NCI-H510A treated with DMSO at 0.1 percent for 48 hours (cell line): Measurements from ENCODE around the gene ASTN2.
A peak's percentile ranks its signal among the peaks of the same experiment; 100 is the strongest.

Experiments
- DNase-seq: peaks from one replicate; lab custom pipeline; 2025; lab: John Stamatoyannopoulos, UW

The ASTN2 gene

DNA sequence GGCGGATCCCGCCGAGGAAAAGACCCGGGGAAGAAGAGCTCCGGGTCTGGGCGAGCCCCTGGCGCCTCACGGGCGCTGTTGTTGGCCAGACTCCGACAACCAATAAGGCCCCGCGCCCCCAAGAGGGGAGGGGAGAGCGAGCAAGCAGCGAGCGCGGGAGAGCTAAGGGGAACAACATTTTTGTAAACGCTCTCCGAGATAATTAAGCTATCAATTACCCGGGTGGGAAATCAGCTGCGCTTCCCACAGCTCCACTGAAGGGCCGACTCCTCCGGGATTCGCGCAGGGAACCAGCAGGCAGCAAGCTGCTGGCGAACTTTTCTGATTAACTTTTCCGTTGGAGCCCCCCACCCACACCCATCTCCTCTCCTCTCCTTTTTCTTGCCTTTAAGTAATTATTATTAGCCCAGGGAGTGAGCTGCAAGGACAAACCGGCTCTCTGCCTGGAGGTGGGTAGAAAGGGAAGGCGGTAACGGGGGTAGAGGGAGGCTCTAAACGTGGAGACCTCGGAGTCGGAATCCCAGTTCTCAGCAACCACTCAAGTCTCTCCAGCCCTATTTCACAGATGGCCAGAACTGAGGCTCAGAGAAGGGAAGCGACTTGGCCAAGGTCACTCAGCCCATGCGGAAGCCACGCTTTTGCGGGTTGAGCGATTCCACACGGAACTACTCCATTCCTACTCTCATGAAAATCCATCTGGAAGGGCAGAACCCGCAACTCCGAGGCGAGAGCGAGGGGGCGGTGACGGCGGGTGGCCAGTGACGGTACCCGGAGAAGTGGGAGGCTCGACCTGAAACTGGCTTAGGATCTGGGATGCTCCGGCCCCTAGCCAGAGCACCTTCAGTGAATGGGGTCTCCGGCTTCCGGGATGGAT lies 1.3 kb downstream of the ASTN2 start:
- no peak for DNase-seq

DNA sequence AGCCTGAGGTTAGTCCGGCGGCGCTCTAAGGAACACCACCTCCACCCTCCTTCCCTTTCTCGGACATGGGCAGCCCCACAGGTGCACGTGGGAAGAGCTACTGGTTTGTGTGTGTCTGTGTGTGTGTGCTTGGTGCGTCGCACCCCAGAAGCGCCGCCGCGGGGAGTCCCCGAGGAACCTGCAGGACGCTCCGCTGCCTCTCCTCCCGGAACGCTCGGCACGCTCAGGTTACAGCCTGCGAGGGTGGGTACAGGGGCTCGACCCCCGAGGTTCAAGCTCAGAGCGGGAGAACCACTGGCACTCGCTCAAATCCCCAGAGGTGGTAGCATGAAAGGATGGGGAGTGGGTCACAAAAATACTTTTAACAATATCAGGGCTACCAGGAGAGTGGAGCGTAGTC lies 2.0 kb downstream of the ASTN2 start:
- DNase-seq = no peak

DNA sequence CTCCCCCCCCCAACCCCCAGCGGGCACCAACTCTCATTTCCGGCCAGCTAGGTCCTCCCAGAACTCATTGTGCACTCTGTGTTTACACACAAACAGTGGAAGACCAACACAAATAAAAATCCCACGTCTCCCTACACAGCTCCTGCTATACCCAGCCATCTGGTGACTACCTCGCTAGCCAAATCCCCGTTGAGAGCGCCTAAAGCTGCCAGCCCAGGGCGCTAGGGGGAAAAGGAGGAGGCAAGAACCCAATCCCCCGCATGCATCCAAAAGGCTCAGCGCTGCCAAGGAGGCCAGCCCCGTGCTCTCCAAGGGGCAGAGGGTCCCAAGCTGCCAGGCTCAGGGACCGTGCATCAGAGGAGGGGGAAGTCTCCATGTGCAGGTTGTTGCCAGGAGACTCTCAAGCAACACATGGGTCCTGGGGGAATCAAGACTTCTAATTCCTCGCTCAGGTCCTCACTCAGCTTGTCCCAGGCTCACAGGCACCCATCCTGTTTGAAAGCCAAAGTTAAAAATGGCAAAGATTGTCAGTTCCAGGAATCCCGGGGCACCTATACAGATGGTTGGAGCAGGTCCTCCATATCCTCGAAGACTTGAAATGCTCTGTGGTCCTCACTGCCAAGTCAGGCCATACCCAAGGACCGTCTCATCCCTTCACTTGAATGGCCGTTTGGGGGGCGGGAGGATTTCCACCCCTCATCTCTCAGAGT lies 2.7 kb downstream of the ASTN2 start:
- DNase-seq = peak; percentile 6

DNA sequence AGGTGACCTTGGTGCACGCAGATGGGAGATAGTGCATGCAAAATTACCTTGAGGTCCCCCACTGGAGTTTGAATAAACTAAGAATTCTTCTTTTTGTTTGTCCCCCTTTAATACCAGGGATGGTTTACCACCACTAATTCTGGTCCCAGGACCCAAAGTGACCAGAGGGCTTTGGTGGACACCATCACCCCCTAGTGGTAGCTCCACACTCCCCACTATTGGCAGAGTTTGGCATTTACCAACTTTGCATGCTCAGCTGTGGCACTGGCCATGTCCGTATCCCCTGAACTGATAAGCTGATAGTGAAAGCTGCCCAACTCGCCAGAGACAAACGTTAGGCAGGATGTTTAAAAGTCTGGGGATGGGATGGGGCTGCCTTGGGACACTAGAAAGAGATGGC lies 3.3 kb downstream of the ASTN2 start:
- peak; percentile 55 for DNase-seq

DNA sequence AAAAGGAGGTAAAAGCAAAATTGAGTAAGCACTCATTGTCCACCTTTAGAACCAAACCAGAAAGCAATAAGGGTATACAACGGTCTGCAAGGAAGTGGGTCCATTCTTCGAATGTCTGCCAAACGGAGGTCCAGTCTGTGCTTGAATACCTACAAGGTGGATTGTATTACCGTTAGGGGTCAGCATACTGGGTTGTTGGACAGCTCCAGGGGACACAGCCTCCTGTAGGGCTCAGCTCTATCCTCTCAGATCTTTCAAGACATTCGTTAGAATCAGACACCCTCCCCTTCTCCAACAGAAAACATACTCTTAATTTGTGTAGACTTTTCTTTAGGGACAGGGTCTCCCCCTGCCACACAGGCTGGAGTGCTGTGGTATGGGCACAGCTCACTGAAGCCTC lies 5.5 kb downstream of the ASTN2 start:
- DNase-seq = no peak

DNA sequence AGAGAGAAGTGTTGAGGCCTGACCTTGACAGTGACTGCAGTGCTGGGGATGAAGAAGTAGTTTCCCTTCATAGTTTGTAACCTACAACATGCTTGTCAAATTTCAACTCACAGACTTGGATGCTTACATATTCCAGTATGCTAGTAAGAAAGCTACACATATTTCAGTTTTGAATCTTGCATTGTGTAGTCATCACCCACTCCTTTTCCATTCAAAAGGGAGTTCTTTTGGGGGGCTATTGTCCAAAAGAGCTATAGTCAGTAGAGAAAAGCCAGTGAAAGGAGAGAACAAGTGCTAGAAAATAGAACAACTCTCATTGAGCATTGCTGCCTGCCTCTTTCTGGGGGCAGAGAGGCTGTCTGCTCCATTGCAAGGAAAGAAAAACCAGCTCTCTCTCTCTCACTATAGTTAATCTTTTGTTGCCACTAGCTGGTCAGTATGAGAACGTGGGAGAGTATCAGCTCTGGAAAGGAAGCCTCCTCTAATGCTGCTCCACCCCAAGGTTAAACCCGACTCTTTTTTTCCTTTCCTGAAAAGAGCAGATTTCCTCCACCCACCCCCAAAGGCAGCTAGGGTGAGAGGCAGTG lies 7.3 kb downstream of the ASTN2 start:
- DNase-seq = no peak

DNA sequence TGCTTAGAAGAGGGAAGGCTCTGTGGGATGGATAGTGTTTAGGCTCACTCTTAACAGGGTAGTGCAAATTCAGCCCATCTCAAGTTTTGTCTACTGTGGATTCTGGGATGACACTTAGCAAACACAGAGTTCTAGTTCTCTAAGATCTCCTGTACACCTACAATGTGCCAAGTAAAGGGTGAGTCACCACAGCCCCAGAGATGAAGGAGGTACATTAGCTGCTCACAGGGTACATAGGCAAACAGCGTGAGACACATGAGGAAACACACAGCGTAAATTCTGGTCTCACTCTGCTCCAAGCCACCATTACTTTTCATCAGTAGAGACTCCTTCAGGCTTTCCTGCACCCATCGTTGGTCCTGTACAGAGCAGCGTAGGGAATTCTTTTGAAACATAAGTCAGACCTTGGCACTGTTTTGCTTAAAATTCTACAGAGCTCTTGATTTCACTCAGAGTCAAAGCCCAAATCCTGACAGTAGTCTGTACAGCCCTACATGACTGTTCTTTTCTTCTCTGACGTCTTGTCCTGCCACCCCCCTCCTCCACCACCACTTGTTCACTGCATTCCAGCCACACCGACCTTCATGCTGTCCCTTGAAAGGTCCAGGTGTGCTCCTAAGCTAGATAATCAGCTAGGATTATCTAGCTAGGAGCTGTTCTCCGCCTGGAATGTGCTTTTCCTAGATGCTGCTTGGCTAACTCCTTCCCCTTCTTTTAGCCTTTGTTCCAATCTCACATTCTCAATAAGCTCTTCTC lies 8.7 kb downstream of the ASTN2 start:
- no peak for DNase-seq

DNA sequence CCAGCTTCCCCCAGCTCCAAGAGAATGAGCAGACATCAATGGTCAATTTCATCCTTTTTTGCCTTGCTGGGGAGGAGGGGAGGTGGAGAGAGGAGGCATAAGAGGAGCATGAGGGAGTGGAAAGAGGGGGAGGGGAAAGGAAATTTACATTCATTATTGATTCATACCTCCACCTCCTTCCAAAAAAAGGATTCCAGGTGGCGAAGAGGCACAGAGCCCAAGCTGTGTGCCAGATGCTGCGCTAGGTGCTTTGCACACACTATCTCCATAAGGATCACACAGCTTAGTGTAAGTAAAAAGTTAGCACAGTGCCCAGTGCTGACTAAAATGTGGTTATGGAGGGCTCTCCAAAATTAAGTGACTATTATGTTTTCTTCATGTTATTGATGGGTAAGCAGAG lies 11.0 kb downstream of the ASTN2 start:
- peak; percentile 82 for DNase-seq

DNA sequence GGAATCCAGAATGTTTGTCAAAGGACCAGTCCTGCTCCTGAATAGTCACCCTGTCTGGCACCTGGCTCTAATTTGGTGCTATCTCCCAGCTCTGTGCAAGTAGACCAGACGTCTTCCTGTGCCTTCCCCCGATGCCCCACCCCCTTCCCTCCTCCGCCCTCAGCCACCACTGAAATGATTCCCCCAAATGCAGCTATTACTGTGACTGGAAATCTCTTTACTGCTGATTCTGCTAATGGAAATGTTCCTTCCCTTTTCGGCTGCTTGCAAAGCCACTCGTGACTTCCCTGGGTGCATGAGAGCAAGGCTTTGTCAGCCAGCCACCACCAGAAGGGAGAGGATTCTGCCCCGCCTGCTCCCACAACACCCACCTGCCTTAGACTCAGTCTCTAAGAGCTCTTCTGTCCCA lies 11.4 kb downstream of the ASTN2 start:
- peak; percentile 75 for DNase-seq

DNA sequence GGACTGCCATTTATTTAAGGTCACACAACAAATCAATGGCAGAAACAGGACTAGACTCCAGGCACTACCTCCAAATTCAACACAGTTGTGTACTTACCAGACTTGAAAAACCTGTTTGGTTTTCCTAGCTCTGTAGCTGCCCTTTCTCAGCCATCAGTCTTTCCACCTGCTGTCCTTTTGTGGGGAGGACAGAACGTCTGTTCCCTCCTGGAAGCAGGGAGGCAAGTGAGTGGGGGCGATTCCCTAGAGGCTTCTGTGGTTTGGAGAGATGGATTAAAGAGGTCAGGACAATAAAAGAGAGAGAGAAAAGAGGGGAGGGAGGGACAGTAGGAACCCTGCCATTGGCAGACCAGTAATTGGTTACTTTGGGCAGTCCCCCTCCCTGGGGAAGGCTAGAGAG lies 14.7 kb downstream of the ASTN2 start:
- DNase-seq = peak; percentile 96

DNA sequence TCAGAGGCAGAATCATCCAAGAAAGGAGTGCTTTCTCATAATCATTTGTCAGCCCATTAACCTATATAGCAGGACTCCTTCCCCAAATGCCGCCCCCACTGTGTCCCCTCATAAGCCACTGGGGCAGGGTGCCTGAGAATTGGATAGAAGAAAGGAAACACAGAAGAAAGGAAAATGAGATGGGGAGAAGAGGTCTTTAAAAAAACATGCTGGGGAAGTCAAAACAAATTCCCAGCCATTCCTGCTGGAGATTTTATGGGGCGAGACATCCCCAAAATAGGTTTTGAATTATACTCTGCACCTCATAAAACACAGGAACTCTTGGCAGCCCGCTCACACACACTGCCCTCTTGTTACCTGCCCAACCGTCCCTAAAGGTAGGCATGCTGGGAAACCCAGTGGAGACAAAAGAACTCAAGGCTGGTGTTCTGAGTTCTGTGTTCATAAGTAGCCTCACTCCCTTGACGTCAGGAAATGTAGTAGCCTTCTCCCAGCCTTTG lies 19.7 kb downstream of the ASTN2 start:
- no peak for DNase-seq

DNA sequence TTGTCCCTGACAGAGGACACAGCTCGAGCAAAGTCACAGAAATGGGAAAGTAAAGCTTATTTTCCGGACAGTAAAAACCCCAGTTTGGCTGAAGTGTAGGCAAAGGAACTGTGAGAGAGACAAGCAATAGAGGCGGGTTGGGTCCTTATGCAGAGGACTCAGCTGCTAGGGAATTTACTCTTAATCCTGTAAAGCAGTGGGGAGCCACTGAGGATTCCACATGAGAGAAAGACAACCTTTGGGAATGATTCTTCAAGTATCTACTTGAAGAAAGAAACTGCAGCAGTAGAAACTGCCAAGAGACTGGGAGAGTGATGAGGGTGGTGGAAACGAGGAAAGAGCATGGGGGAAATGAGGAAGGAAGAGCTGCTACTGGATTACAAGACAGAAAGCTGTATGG lies 20.2 kb downstream of the ASTN2 start:
- no peak for DNase-seq

DNA sequence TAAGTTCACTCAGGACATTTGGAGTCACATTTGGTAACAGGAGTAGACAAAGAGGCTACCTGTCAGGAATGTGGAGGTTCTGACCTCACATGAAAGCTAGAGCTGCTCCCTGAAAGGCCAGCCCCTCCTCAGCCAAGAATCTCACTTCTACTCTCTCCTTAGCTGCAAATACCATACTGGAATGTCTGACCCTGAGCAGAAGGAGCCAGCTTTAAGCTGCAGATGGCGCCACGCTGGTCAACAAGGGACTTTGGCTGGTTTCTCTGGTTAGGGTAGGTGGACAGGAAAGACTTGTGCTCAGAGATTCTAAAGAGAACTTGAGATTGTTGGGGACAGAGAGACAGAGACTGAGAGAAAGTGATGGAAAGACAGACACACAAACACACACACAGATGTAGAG lies 21.9 kb downstream of the ASTN2 start:
- no peak for DNase-seq

DNA sequence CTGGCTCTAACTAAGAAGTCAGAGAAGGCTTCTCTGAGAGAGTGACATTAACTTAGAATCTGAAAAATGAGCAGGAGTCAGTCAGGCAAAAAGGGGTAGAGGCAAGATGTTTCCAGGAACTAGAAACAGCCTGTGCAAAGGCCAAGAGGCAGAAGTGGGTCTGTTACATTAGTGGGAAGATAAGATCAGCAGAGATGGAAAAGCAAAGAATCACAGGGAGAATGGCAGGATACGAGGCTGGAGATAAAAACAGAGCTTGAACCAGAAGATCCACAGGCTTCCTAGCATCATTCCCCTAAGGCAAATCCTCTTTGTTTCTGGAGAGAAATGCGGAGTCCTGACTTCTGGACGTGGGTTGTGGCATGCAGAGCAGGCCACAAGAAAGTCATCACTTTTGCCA lies 27.4 kb downstream of the ASTN2 start:
- no peak for DNase-seq

DNA sequence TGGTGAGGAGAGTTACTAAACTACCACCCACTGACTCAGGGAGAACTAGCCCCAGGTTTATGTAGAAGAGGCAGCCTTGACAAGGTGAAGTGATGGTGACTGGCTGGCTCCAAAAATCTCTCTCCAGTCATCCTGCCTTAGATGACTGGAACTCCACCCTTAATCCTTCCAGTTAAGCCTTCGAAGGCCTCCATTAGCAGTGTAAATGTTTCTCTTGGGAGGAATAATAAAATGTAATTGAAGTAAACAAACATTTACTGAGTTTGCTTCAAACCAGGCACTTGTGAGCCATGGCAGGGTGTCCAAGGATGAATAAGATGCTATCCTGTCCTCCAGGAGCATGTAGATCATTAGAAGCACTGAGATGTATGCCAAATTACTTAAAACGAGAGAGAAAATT lies 35.5 kb downstream of the ASTN2 start:
- DNase-seq = no peak

DNA sequence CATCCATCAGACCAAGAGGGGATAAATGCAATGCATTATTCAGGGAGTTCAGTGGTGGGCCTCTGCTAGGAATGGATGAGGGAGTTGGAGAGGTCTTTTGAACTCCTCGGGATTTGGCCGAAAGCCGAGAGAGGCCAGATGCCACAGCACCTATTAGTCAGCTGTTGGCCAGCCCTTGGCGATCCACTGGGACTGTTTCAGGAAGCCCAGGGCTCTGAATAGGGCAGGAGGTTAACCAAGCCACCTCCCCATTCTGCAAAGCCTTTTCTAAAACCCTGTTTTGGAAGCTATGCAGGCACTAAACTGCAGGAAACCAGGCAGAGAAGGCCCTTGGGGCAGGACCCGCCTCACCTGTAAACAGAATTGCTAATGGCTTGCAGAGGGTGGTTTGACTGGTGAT lies 37.8 kb downstream of the ASTN2 start:
- DNase-seq = no peak

DNA sequence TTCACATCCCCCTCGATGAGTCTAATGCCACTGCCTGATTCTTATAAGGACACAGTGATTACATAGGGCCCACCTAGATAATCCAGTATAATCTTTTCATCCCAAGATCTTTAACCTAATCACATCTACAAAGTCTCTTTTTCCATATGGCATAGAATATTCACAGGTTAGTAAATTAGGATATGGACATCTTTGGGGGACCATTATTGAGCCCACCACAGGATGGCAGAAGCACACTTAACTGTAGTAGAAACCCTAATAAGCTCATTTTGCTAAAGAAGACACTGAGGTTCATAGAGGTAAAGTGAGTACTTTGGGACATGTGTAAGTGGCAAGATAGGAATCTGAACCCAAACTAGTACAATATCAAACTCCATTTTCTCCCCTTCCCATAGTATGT lies 38.9 kb downstream of the ASTN2 start:
- DNase-seq = no peak

DNA sequence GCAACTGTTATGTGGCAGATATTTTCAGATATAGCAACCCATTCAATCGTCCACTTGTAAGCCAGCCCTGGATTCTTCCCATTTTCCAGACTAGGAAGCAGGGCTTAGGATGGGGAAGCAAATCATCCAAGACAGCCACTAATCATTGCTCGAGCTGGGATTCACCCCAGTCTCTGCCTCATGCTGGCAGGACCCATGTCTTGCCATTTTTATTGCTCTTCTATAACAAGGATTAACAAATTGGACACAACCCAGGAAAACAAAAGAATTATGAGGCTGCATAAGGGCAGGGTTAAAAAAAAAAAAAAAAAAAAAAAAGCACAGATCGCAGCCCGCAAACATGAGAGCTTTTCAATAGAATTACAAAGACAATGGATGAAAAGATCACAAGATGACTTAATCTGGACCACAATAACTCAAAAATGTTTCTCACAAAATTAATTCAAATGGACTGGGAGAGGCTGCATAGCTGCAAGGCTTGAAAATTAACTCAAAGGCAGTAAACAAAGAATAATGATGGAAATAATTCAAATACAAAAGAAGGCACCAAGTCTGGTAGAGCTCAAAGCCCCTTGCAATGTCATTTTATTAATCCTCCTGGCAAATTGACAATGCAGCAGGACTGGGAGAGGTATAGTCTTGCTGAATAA lies 40.7 kb downstream of the ASTN2 start:
- DNase-seq = no peak

DNA sequence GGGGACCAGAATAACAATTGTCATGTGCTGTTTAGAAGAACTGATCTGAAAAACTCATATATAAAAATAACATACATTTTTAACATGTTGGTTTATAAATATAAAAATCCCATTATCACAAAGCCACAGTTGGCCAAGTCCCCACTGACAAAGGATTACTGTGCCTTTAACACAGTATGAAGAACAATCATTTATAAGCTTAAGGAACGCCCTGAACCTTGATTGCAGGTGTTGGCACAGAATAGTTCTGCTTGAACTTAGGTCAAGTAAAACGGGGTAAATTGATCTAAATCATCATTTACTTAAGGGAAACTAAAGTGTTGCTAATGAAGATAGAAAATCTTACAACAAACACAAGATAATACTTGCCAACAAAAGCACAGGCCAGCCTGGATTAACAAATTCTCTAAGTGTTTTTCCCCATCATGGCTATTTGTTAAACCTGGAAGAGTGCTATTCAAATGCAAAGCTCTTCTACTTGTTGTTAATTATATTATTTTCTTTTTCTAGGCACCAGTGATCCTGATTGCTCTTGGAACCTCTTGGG lies 46.1 kb downstream of the ASTN2 start:
- no peak for DNase-seq

DNA sequence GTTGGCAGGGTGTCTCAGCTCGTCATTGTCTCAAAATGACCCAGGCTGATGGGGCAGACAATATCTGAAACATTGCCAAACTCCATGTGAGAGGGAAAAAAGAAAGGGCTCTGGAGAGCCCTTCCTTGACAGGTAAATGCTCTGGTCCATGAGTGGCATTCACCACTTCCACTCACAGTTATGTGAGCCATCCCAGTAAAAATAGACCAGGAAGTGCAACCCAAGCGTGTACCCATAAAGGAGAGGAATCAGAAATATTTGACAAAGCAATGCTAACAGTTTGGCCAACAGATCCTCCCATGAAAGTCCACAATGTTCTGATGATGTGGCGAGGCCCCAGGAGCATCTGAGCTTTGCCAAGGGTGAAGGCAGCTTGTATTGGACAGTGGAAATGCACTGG lies 49.4 kb downstream of the ASTN2 start:
- no peak for DNase-seq

DNA sequence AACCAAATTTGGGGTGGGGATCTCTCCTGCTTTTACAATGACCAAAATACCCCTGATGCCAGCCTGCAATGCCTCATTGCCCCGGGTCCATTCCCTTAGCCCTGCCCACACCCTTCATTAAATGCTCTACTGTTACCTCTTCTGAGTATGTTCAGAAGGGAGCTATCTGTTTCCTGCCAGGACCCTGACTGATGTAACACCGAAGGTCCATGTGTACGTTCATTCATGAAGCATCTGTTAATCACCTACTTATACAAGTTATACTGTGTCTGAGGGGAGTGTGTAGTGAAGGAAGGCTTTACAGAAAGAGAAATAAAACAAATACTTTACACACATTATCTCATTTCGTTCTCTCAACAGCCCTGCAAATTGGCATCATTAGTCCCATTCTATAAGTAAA lies 51.9 kb downstream of the ASTN2 start:
- no peak for DNase-seq
